HCT116 (cell line): ENCODE measurements around the gene PTPRA. TPM values are rescaled to one million over a fixed set of nuclear protein-coding genes. Genes with fewer than 3 reads are reported as not detected.

Experiments used
- ATAC-seq: fragments of 200-7000 bp; cut with Tn5 transposase; 2 replicates; pipeline ENCODE4 v1.9.1; 2020; ENCODE audit warnings: mild to moderate bottlenecking, moderate library complexity
- BruUV-seq: library from RNA; stranded (reverse); fragments of 400-500 nt; replicated peaks from 2 replicates; lab custom pipeline; 2021; lab: Mats Ljungman, UMichigan
- CTCF ChIA-PET: fragments of 300-600 bp; sonication (Branson Sonifier 250); formaldehyde crosslinking; loops from one replicate; lab custom pipeline; 2021; ENCODE audit warnings: antibody characterized with exemption; lab: Charles Lee
- POLR2A ChIA-PET: fragments of 300-600, 350-600 bp; sonication (Branson Sonifier 250); formaldehyde crosslinking; loops from one replicate; lab custom pipeline; 2021; ENCODE audit warnings: antibody characterized with exemption; lab: Charles Lee
- RAD21 ChIA-PET, 2 experiments: fragments of 300-600 bp; sonication (Branson Sonifier 250); formaldehyde crosslinking; loops; one replicate each; lab custom pipeline; 2023; ENCODE audit warnings: low total read pairs in 2 of 2; ENCODE audit not compliant: uncharacterized antibody in 2 of 2, unreplicated experiment in 2 of 2, low non-redundant PET in 1 of 2; lab: Charles Lee
- DNase-seq: peaks from one replicate; pipeline ENCODE4 v3.0.0-alpha.2; 2010; ENCODE audit warnings: low read depth, low spot score
- H2AFZ ChIP-seq: fragments of 200-600 bp; shearing (Covaris generic), sonication (generic); 2 replicates; pipeline ENCODE4 v1.6.1; 2017; ENCODE audit warnings: low read depth, mixed run types, mixed read lengths, antibody characterized with exemption, low read length; ENCODE audit not compliant: poor library complexity, severe bottlenecking
- H3K27ac ChIP-seq: 2 replicates; pipeline ENCODE4 v1.5.1; 2012; ENCODE audit warnings: low read depth, low read length
- H3K27me3 ChIP-seq: fragments of 200-600 bp; sonication (generic); 2 replicates; pipeline ENCODE4 v1.6.1; 2016; ENCODE audit warnings: mixed run types, low read length, mixed read lengths; ENCODE audit not compliant: insufficient read depth
- H3K36me3 ChIP-seq, 2 experiments: fragments of 200-500 bp in 1 of 2; fragments of 200-600 bp in 1 of 2; sonication (Bioruptor generic) in 1 of 2; sonication (generic) in 1 of 2; 2 replicates each; pipeline versions ENCODE4 v1.5.1 to v1.6.1; 2014 to 2016; ENCODE audit warnings: low read length in 2 of 2, inconsistent platforms in 1 of 2, mixed read lengths in 1 of 2, mixed run types in 1 of 2; ENCODE audit not compliant: insufficient read depth in 2 of 2, control insufficient read depth in 1 of 2
- H3K4me1 ChIP-seq, 2 experiments: fragments of 200-600 bp in 1 of 2; sonication (generic) in 1 of 2; 2 replicates each; pipeline versions ENCODE4 v1.5.1 to v1.6.1; 2012 to 2017; ENCODE audit warnings: low read length in 2 of 2, inconsistent platforms in 1 of 2, mild to moderate bottlenecking in 1 of 2, mixed read lengths in 1 of 2, mixed run types in 1 of 2, moderate library complexity in 1 of 2; ENCODE audit not compliant: insufficient read depth in 2 of 2, control insufficient read depth in 1 of 2
- H3K4me2 ChIP-seq: fragments of 200-600 bp; sonication (generic); 2 replicates; pipeline ENCODE4 v1.6.1; 2017; ENCODE audit warnings: mixed run types, low read length, mixed read lengths
- H3K4me3 ChIP-seq, 2 experiments: fragments of 200-600 bp in 1 of 2; sonication (generic) in 1 of 2; replicated peaks in 1 of 2; 2 replicates each; pipeline ENCODE4 v1.5.1; 2011 to 2016; ENCODE audit warnings: low read length in 2 of 2, control low read depth in 1 of 2, low read depth in 1 of 2, mild to moderate bottlenecking in 1 of 2, mixed read lengths in 1 of 2, mixed run types in 1 of 2
- H3K79me2 ChIP-seq: fragments of 200-600 bp; sonication (generic); 2 replicates; pipeline ENCODE4 v1.6.1; 2017; ENCODE audit warnings: mild to moderate bottlenecking, mixed run types, low read length, moderate library complexity, mixed read lengths; ENCODE audit not compliant: insufficient read depth
- H3K9ac ChIP-seq: fragments of 200-600 bp; sonication (generic); 2 replicates; pipeline ENCODE4 v1.6.1; 2016; ENCODE audit warnings: low read length, mixed read lengths
- H3K9me2 ChIP-seq: fragments of 200-600 bp; sonication (generic), shearing (Covaris generic); 2 replicates; pipeline ENCODE4 v1.6.1; 2017; ENCODE audit warnings: mixed run types, mild to moderate bottlenecking, moderate library complexity; ENCODE audit not compliant: insufficient read depth
- H3K9me3 ChIP-seq, 2 experiments: fragments of 200-500 bp in 1 of 2; fragments of 200-600 bp in 1 of 2; sonication (Bioruptor generic) in 1 of 2; sonication (generic) in 1 of 2; 2 replicates each; pipeline ENCODE4 v1.6.1; 2014 to 2017; ENCODE audit warnings: low read length in 2 of 2, mixed read lengths in 2 of 2, inconsistent platforms in 1 of 2, low read depth in 1 of 2, mild to moderate bottlenecking in 1 of 2, mixed run types in 1 of 2, moderate library complexity in 1 of 2; ENCODE audit not compliant: control insufficient read depth in 1 of 2, insufficient read depth in 1 of 2
- H4K20me1 ChIP-seq: fragments of 200-600 bp; sonication (generic), shearing (Covaris generic); 2 replicates; pipeline ENCODE4 v1.6.1; 2017; ENCODE audit warnings: mixed run types, mild to moderate bottlenecking, moderate library complexity; ENCODE audit not compliant: insufficient read depth
- CBX3 ChIP-seq: IDR thresholded peaks from 2 replicates; pipeline ENCODE4 v1.6.1; 2012; ENCODE audit warnings: low read depth
- CEBPB ChIP-seq: IDR thresholded peaks from 2 replicates; pipeline ENCODE4 v1.6.1; 2012; ENCODE audit warnings: low read depth
- EGR1 ChIP-seq: IDR thresholded peaks from 2 replicates; pipeline ENCODE4 v1.6.1; 2012; ENCODE audit warnings: low read depth
- ELF1 ChIP-seq: IDR thresholded peaks from 2 replicates; pipeline ENCODE4 v1.6.1; 2012; ENCODE audit warnings: low read depth, borderline replicate concordance
- EZH2 ChIP-seq: fragments of 200-600 bp; sonication (generic); IDR thresholded peaks from 2 replicates; pipeline ENCODE4 v1.6.1; 2017; ENCODE audit warnings: antibody characterized with exemption, mixed run types
- EZH2phosphoT487 ChIP-seq: fragments of 200-600 bp; IDR thresholded peaks from 2 replicates; pipeline ENCODE4 v1.6.1; 2018; ENCODE audit warnings: antibody characterized with exemption, borderline replicate concordance
- FOSL1 ChIP-seq: IDR thresholded peaks from 2 replicates; pipeline ENCODE4 v1.6.1; 2012; ENCODE audit warnings: low read depth
- POLR2A ChIP-seq: IDR thresholded peaks from 2 replicates; pipeline ENCODE4 v1.7.0; 2011; ENCODE audit warnings: borderline replicate concordance; ENCODE audit not compliant: insufficient read depth, insufficient read length; ENCODE audit errors: extremely low read depth
- SIN3A ChIP-seq: IDR thresholded peaks from 2 replicates; pipeline ENCODE4 v1.6.1; 2012; ENCODE audit warnings: low read depth
- ZBTB33 ChIP-seq: IDR thresholded peaks from 2 replicates; pipeline ENCODE4 v1.6.1; 2011; ENCODE audit warnings: mild to moderate bottlenecking, low read length, moderate library complexity; ENCODE audit not compliant: insufficient replicate concordance; ENCODE audit errors: extremely low read depth
- ZFX ChIP-seq: fragments of 450-650 bp; IDR thresholded peaks from 2 replicates; pipeline ENCODE4 v1.6.1; 2017
- ZNF274 ChIP-seq: fragments of 200-500 bp; sonication (Bioruptor generic); IDR thresholded peaks from 2 replicates; pipeline ENCODE4 v1.6.1; 2014; ENCODE audit warnings: mild to moderate bottlenecking, low read depth, low read length, inconsistent platforms
- intact Hi-C: fragments of 100-400 bp; cut with micrococcal nuclease; formaldehyde crosslinking; loops from 2 replicates; pipeline ENCODE4 v1.10.0; 2022
- total RNA-seq: library from RNA; stranded (reverse); gene quantifications from one replicate; pipeline ENCODE4 v1.2.1, GENCODE V29; 2021; ENCODE audit not compliant: unreplicated experiment

The PTPRA gene
- total RNA-seq, 1 experiment from 2014 or later = 44.6 TPM

GRCh38 chr20:2986466-2986865 lies 113.2 kb downstream of the PTPRA start (continued):
- TF ChIP-seq FOSL1 (no peak), ELF1 (no peak), ZBTB33 (no peak)
- TF ChIP-seq, all 23 proteins: peak for 0

DNA sequence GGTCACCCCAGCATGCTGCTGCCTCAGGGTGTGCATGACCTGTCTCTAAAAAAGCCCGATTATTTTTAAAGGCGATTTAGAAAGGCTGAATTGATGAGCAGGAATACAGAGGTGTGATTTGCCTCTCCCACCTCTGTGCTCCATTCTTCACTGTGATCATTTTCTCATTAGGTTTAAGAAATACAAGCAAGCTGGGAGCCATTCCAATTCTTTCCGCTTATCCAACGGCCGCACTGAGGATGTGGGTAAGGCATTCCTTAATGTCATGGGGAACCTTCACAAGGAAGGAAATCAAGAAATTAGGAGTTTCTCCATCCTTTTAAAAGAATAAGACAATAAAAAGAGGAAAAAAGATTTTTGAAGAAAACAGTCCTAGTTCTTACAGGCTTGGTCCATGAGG lies 114.6 kb downstream of the PTPRA start:
- ChIA-PET RAD21 (no interaction called here), POLR2A (no interaction called here), CTCF (no interaction called here)
- H3K4me1 ChIP-seq = peaks cover 8 to 18% of the 10 kb centered on the region in 2 experiments; a peak in 3 of 4 replicates
- H2AFZ ChIP-seq = no peak overlapping the region
- ATAC-seq (no peak), DNase-seq (no peak)
- no TSS peak for BruUV-seq
- H3K9ac ChIP-seq = no peak overlapping the region
- H3K4me2 ChIP-seq = no peak overlapping the region
- H3K27me3 ChIP-seq = no peaks in the 10 kb centered on the region
- TF ChIP-seq EGR1 (no peak), ZNF274 (no peak), ZFX (no peak), SIN3A (no peak), ELF1 (no peak), POLR2A (no peak), CEBPB (no peak), FOSL1 (no peak), EZH2 (no peak), CBX3 (no peak), EZH2phosphoT487 (no peak)
- H4K20me1 ChIP-seq = no peaks in the 10 kb centered on the region
- H3K36me3 ChIP-seq = peaks cover 11 to 12% of the 10 kb centered on the region in 2 experiments; a peak in 3 of 4 replicates
- H3K4me3 ChIP-seq = no peak overlapping the region
- no peaks in the 10 kb centered on the region for H3K9me2 ChIP-seq
- intact Hi-C loops = no loop called here
- no peak overlapping the region for H3K27ac ChIP-seq
- H3K79me2 ChIP-seq = peaks cover 3% of the 10 kb centered on the region; the same call in 1 of the 2 replicates
- H3K9me3 ChIP-seq = no peaks in the 10 kb centered on the region
